Hepatocyte (in vitro differentiated cells): ENCODE results near the gene PSMA3.

Source experiments
- EZH2phosphoT487 ChIP-seq: fragments of 200-600 bp; sonication (generic); IDR thresholded peaks from one replicate; pipeline ENCODE4 v1.6.1; 2018; ENCODE audit warnings: antibody characterized with exemption, mild to moderate bottlenecking, low read depth, moderate library complexity; ENCODE audit not compliant: unreplicated experiment, severe bottlenecking
- TF ChIP-seq, protein P1 (sequence below): fragments of 200-600 bp; sonication (generic); IDR thresholded peaks from 2 replicates; pipeline ENCODE4 v1.5.1; 2016; ENCODE audit warnings: antibody characterized with exemption, mild to moderate bottlenecking; ENCODE audit not compliant: poor library complexity

DNA sequence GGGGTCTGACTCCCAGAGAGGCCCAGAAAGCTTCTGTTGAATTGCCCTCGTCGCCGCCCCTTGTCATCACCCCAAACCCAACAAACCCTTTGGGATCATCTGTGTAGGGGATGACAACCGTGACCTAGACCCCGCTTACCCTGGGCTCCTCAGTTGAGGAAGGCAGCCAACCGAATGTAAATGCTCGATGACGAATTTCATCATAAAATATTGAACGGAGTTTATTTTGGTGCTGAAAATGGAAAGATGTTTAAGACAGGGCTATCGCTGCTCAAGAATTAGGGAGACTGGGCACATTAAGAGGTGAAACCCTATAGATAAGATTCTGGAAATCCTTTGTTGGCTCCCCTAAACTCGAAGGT, 44.2 kb upstream of the PSMA3 start:
- TF ChIP-seq, protein P1, sequence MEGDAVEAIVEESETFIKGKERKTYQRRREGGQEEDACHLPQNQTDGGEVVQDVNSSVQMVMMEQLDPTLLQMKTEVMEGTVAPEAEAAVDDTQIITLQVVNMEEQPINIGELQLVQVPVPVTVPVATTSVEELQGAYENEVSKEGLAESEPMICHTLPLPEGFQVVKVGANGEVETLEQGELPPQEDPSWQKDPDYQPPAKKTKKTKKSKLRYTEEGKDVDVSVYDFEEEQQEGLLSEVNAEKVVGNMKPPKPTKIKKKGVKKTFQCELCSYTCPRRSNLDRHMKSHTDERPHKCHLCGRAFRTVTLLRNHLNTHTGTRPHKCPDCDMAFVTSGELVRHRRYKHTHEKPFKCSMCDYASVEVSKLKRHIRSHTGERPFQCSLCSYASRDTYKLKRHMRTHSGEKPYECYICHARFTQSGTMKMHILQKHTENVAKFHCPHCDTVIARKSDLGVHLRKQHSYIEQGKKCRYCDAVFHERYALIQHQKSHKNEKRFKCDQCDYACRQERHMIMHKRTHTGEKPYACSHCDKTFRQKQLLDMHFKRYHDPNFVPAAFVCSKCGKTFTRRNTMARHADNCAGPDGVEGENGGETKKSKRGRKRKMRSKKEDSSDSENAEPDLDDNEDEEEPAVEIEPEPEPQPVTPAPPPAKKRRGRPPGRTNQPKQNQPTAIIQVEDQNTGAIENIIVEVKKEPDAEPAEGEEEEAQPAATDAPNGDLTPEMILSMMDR, result no peak
- no peak for TF ChIP-seq EZH2phosphoT487
